ENCODE measurements around the gene TDRD5.

The TDRD5 gene

DNA sequence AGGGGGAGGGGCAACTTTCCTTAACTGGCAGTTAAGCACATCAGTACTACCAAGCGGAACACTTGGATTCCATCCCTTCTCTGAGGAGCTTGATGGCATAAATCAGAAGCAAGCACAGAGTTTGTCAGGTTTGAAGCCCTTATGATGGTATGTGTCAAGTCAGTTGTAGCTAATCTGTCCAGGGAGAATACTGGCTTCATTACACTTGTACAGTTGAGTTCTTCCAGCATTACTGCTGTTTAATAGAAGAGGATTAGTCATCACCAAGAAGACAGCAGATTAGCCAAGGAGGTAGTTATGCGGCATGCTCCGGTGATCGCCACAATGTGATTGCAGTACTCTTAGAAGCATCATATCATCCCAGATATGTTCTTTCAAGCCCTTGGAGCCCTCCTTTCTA lies 2.1 kb upstream of the TDRD5 start:
- no peaks in the 10 kb centered on the region for H3K36me3 ChIP-seq
- no peaks in the 10 kb centered on the region for H3K9me3 ChIP-seq
- no peak overlapping the region for H3K4me3 ChIP-seq (ENCODE audit: low read depth in 1 of 2, low read length in 1 of 2)
- no peak overlapping the region for H3K27ac ChIP-seq
- H3K4me1 ChIP-seq (ENCODE audit: control insufficient read depth in 1 of 2, insufficient read depth in 1 of 2, low read depth in 1 of 2, low read length in 1 of 2) = peaks cover 7 to 15% of the 10 kb centered on the region in 2 experiments
- no peak for TF ChIP-seq CTCF (IDR thresholded peaks at IDR 0.05)
- peaks cover 88% of the 10 kb centered on the region for H3K27me3 ChIP-seq

DNA sequence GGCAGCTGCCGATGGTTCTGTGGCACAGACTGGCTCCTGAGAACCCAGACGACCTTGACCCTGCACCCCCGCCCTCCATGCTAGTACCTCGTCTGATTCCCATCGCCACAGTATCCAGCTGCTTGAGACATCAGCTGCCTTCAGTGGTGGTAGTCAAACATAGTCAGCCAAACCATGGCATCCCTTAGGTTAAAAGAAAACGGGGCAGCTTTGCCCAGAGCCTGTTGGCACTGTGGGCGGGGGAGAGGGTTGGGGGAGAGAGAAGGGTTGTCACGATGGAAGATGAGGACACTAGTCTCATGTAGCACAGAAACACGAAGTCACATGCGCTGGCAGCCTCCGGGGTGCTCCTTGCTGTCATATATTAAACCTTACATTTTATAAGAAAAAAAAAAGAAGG lies 961 bp upstream of the TDRD5 start:
- H3K36me3 ChIP-seq = no peaks in the 10 kb centered on the region
- peaks cover 83% of the 10 kb centered on the region for H3K27me3 ChIP-seq
- H3K4me1 ChIP-seq (ENCODE audit: control insufficient read depth in 1 of 2, insufficient read depth in 1 of 2, low read depth in 1 of 2, low read length in 1 of 2) = peaks cover 7 to 15% of the 10 kb centered on the region in 2 experiments
- TF ChIP-seq CTCF (IDR thresholded peaks at IDR 0.05) = no peak
- no peak overlapping the region for H3K4me3 ChIP-seq (ENCODE audit: low read depth in 1 of 2, low read length in 1 of 2)
- H3K27ac ChIP-seq = no peak overlapping the region
- H3K9me3 ChIP-seq = no peaks in the 10 kb centered on the region

GRCh38 chr1:179591253-179591591 lies 410 bp upstream of the TDRD5 start:
- Histone ChIP-seq H3K27ac (no peak overlapping the region), H3K4me3 (ENCODE audit: low read depth in 1 of 2, low read length in 1 of 2) (peak overlapping the region in 1 of 2 experiments; percentile 3), H3K27me3 (peaks cover 77% of the 10 kb centered on the region), H3K36me3 (no peaks in the 10 kb centered on the region), H3K9me3 (no peaks in the 10 kb centered on the region), H3K4me1 (ENCODE audit: control insufficient read depth in 1 of 2, insufficient read depth in 1 of 2, low read depth in 1 of 2, low read length in 1 of 2) (peaks cover 4 to 13% of the 10 kb centered on the region in 2 experiments)
- TF ChIP-seq CTCF (IDR thresholded peaks at IDR 0.05) = no peak

DNA sequence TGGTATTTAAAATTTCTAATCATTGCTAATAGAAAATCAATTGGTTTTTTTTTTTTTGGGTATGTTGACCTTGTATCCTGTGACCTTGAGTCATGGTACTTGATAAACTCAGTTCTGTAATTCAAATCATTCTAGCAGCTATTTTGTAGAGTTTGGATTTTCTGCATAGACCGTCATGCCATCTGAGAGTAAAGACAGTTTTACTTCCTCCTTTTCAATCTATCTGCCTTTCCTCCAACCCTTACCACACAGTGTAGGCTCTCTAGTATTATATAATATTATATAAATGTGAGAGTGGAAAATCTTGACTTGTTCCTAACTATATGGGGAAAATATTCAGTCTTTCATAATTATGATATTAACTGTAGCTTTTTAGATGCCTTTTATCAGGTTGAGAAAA lies 7.0 kb downstream of the TDRD5 start:
- peaks cover 16% of the 10 kb centered on the region for H3K27me3 ChIP-seq
- no peaks in the 10 kb centered on the region for H3K36me3 ChIP-seq
- H3K4me1 ChIP-seq (ENCODE audit: control insufficient read depth in 1 of 2, insufficient read depth in 1 of 2, low read depth in 1 of 2, low read length in 1 of 2) = no peaks in the 10 kb centered on the region
- no peak overlapping the region for H3K4me3 ChIP-seq (ENCODE audit: low read depth in 1 of 2, low read length in 1 of 2)
- no peaks in the 10 kb centered on the region for H3K9me3 ChIP-seq
- no peak for TF ChIP-seq CTCF (IDR thresholded peaks at IDR 0.05)
- no peak overlapping the region for H3K27ac ChIP-seq

GRCh38 chr1:179599623-179600249 lies 8.1 kb downstream of the TDRD5 start:
- no peaks in the 10 kb centered on the region for H3K36me3 ChIP-seq
- no peak overlapping the region for H3K27ac ChIP-seq
- H3K4me1 ChIP-seq (ENCODE audit: control insufficient read depth in 1 of 2, insufficient read depth in 1 of 2, low read depth in 1 of 2, low read length in 1 of 2) = no peaks in the 10 kb centered on the region
- no peak for TF ChIP-seq CTCF (IDR thresholded peaks at IDR 0.05)
- H3K27me3 ChIP-seq = peaks cover 5% of the 10 kb centered on the region
- no peaks in the 10 kb centered on the region for H3K9me3 ChIP-seq
- H3K4me3 ChIP-seq (ENCODE audit: low read depth in 1 of 2, low read length in 1 of 2) = no peak overlapping the region

- no peaks in the 10 kb centered on the region for H3K27me3 ChIP-seq
- H3K9me3 ChIP-seq = no peaks in the 10 kb centered on the region
- no peaks in the 10 kb centered on the region for H3K4me1 ChIP-seq (ENCODE audit: control insufficient read depth in 1 of 2, insufficient read depth in 1 of 2, low read depth in 1 of 2, low read length in 1 of 2)
- H3K4me3 ChIP-seq (ENCODE audit: low read depth in 1 of 2, low read length in 1 of 2) = no peak overlapping the region
- no peak overlapping the region for H3K27ac ChIP-seq
- no peaks in the 10 kb centered on the region for H3K36me3 ChIP-seq
- no peak for TF ChIP-seq CTCF (IDR thresholded peaks at IDR 0.05)
Observed at GRCh38 chr1:179601093-179601492, 9.5 kb downstream of the TDRD5 start.

Data from neutrophil (primary cell).